ENCODE measurements around the gene SLC2A13. TPM values are rescaled to one million over a fixed set of nuclear protein-coding genes. Genes with fewer than 3 reads are reported as not detected.

Gene SLC2A13
- polyA plus RNA-seq, 3 donors: 2.2 to 2.9 (median 2.5) TPM

DNA sequence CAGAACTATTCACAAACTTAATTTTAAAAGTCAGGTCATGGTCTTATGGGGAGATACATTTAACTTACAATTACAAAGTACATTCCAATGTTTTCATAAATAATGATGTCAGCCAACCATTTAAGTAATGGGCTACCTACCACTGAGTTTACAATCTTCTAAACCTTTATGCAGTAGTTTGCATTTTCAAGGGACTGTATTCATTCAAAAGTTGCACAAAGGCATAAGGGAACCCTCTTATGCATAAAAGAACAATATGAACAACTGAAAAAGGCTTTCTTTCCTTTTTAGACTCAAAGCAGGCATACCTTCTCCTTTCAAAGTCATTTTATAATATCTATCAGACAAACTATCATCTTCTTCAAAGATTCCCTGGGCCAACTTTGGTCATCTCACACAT is 230.2 kb downstream of the SLC2A13 start:
- DNase-seq: no peak
- H3K9ac ChIP-seq (ENCODE audit: insufficient read depth, low read length, poor library complexity, severe bottlenecking): no peak overlapping the region
- intact Hi-C loops (cut with micrococcal nuclease): no loop called here

DNA sequence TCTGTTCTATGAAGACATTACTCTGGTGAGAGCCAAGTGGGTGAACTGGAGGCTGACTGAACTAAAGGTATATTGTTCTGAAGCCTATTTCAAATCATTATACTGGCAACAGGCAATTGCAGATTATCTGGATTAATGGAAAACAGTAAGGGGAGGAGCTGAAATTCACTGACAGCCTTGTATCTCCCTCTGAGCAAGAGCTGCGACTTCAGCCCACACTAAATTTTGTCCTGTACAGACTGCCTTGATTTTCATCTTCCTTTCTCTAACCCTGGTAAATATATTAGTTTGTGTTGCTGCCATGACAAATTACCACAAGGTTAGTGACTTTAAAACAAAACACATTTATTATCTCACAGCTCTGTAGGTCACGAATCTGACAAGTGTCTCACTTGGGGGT is 231.1 kb downstream of the SLC2A13 start:
- H3K9me3 Mint-ChIP-seq: peaks cover 8 to 19% (median 14%) of the 10 kb centered on the region in 7 donors
- TF ChIP-seq, protein P1, sequence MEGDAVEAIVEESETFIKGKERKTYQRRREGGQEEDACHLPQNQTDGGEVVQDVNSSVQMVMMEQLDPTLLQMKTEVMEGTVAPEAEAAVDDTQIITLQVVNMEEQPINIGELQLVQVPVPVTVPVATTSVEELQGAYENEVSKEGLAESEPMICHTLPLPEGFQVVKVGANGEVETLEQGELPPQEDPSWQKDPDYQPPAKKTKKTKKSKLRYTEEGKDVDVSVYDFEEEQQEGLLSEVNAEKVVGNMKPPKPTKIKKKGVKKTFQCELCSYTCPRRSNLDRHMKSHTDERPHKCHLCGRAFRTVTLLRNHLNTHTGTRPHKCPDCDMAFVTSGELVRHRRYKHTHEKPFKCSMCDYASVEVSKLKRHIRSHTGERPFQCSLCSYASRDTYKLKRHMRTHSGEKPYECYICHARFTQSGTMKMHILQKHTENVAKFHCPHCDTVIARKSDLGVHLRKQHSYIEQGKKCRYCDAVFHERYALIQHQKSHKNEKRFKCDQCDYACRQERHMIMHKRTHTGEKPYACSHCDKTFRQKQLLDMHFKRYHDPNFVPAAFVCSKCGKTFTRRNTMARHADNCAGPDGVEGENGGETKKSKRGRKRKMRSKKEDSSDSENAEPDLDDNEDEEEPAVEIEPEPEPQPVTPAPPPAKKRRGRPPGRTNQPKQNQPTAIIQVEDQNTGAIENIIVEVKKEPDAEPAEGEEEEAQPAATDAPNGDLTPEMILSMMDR (IDR thresholded peaks at IDR 0.05): no peak
- Histone ChIP-seq H2AFZ (ENCODE audit: insufficient read depth, low read depth, low read length, poor library complexity, severe bottlenecking) (no peak overlapping the region), H3K27me3 (ENCODE audit: control insufficient read depth in 2 of 2, insufficient read depth in 2 of 2, low read length in 2 of 2) (no peaks in the 10 kb centered on the region), H3K9me3 (replicated peaks in 1 of 2; ENCODE audit: control insufficient read depth in 1 of 2, insufficient read depth in 1 of 2, low read length in 2 of 2) (peaks cover 11 to 15% of the 10 kb centered on the region in 2 donors), H3K9ac (ENCODE audit: insufficient read depth, low read length, poor library complexity, severe bottlenecking) (no peak overlapping the region), H3K4me1 (ENCODE audit: control insufficient read depth in 1 of 2, insufficient read depth in 2 of 2, low read length in 2 of 2) (no peaks in the 10 kb centered on the region), H3K4me2 (replicated peaks; ENCODE audit: extremely low read depth, low read length, poor library complexity, severe bottlenecking) (no peak overlapping the region), H3K79me2 (ENCODE audit: insufficient read depth, low read length) (no peaks in the 10 kb centered on the region), H3K4me3 (replicated peaks in 1 of 3; ENCODE audit: low read depth in 2 of 3, low read length in 3 of 3) (no peak overlapping the region), H3K36me3 (replicated peaks in 1 of 2; ENCODE audit: control insufficient read depth in 1 of 2, insufficient read depth in 2 of 2, low read length in 2 of 2) (no peaks in the 10 kb centered on the region), H3K27ac (ENCODE audit: low read depth in 1 of 2, low read length in 2 of 2) (no peak overlapping the region), H4K20me1 (ENCODE audit: insufficient read depth, low read length) (no peaks in the 10 kb centered on the region)
- peaks cover 2 to 7% of the 10 kb centered on the region in 2 donors for H3K36me3 Mint-ChIP-seq
- H3K27ac Mint-ChIP-seq: no peak overlapping the region
- no peak for DNase-seq
- intact Hi-C loops (cut with micrococcal nuclease): no loop called here
- WGBS (ENCODE audit: insufficient coverage): 83% methylated on average over 1 of the region's 2 CpGs
- H3K4me1 Mint-ChIP-seq: no peaks in the 10 kb centered on the region
- H3K27me3 Mint-ChIP-seq (ENCODE audit: low read depth in 3 of 3): peaks cover 0 to 2% (median 0%) of the 10 kb centered on the region in 3 donors
- H3K4me3 Mint-ChIP-seq: no peak overlapping the region

More for the DNA sequence above, 230.2 kb downstream of the SLC2A13 start:
- Histone ChIP-seq H3K4me2 (replicated peaks; ENCODE audit: extremely low read depth, low read length, poor library complexity, severe bottlenecking) (no peak overlapping the region), H3K36me3 (replicated peaks in 1 of 2; ENCODE audit: control insufficient read depth in 1 of 2, insufficient read depth in 2 of 2, low read length in 2 of 2) (no peaks in the 10 kb centered on the region), H4K20me1 (ENCODE audit: insufficient read depth, low read length) (no peaks in the 10 kb centered on the region), H3K79me2 (ENCODE audit: insufficient read depth, low read length) (no peaks in the 10 kb centered on the region), H3K4me1 (ENCODE audit: control insufficient read depth in 1 of 2, insufficient read depth in 2 of 2, low read length in 2 of 2) (no peaks in the 10 kb centered on the region), H3K9me3 (replicated peaks in 1 of 2; ENCODE audit: control insufficient read depth in 1 of 2, insufficient read depth in 1 of 2, low read length in 2 of 2) (peaks cover 14 to 17% of the 10 kb centered on the region in 2 donors), H3K27ac (ENCODE audit: low read depth in 1 of 2, low read length in 2 of 2) (no peak overlapping the region), H3K27me3 (ENCODE audit: control insufficient read depth in 2 of 2, insufficient read depth in 2 of 2, low read length in 2 of 2) (no peaks in the 10 kb centered on the region), H2AFZ (ENCODE audit: insufficient read depth, low read depth, low read length, poor library complexity, severe bottlenecking) (no peak overlapping the region), H3K4me3 (replicated peaks in 1 of 3; ENCODE audit: low read depth in 2 of 3, low read length in 3 of 3) (no peak overlapping the region)
- H3K36me3 Mint-ChIP-seq: peaks cover 4 to 9% of the 10 kb centered on the region in 2 donors
- peaks cover 0 to 2% (median 0%) of the 10 kb centered on the region in 3 donors for H3K27me3 Mint-ChIP-seq (ENCODE audit: low read depth in 3 of 3)
- no peak overlapping the region for H3K27ac Mint-ChIP-seq
- no peak overlapping the region for H3K4me3 Mint-ChIP-seq
- no peaks in the 10 kb centered on the region for H3K4me1 Mint-ChIP-seq
- TF ChIP-seq, protein P1 (IDR thresholded peaks at IDR 0.05): no peak
- peaks cover 8 to 22% (median 18%) of the 10 kb centered on the region in 7 donors for H3K9me3 Mint-ChIP-seq
